ENCODE measurements around the gene PITHD1.
"Not testable (repeated sequence)": the region's sequence is repeated elsewhere in the genome, so short reads cannot be mapped to it uniquely, and the experiment has no call there.

PITHD1 gene

GRCh38 chr1:23777979-23778814 is at the start of gene PITHD1:
Gene PITHD1, plus strand, starts transcription at chr1:23778418. Its CDS starts 98 bp downstream, at chr1:23778516.
- DNase-seq: peak in 52 of 56 donors; percentile 36 to 85 (median 74)

- DNase-seq: no peak
Observed at GRCh38 chr1:23732363-23733224, 45.6 kb upstream of the PITHD1 start.

GRCh38 chr1:23733281-23733680 is 44.9 kb upstream of the PITHD1 start:
- not testable (repeated sequence) for DNase-seq

GRCh38 chr1:23736437-23737134 is 41.6 kb upstream of the PITHD1 start:
- DNase-seq: no peak

GRCh38 chr1:23741609-23742008 is 36.6 kb upstream of the PITHD1 start:
- no peak for DNase-seq

GRCh38 chr1:23742670-23743286 is 35.4 kb upstream of the PITHD1 start:
- DNase-seq: peak in 7 of 56 donors; percentile 23 to 56 (median 51)

GRCh38 chr1:23743287-23744152 is 34.7 kb upstream of the PITHD1 start, which contains the start of gene ELOA:
Gene ELOA, plus strand, starts transcription at chr1:23743471. Its CDS starts 33 bp downstream, at chr1:23743504.
- DNase-seq: peak in 53 of 56 donors; percentile 20 to 84 (median 55)

- DNase-seq: no peak
Observed at GRCh38 chr1:23745515-23745914, 32.7 kb upstream of the PITHD1 start.

GRCh38 chr1:23748016-23748415 is 30.2 kb upstream of the PITHD1 start:
- no peak for DNase-seq

GRCh38 chr1:23751050-23751814 is 27.0 kb upstream of the PITHD1 start:
- peak in 1 of 56 donors; percentile 6 for DNase-seq

GRCh38 chr1:23751815-23752200 is 26.4 kb upstream of the PITHD1 start:
- DNase-seq: no peak

- no peak for DNase-seq
Observed at GRCh38 chr1:23752909-23753308, 25.3 kb upstream of the PITHD1 start.

GRCh38 chr1:23756676-23757075 is 21.5 kb upstream of the PITHD1 start:
- no peak for DNase-seq

GRCh38 chr1:23757812-23758211 is 20.4 kb upstream of the PITHD1 start:
- DNase-seq: no peak

- DNase-seq: peak in 35 of 56 donors; percentile 2 to 57 (median 26)
Observed at GRCh38 chr1:23759277-23759676, 18.9 kb upstream of the PITHD1 start.

GRCh38 chr1:23763041-23763577 is 15.1 kb upstream of the PITHD1 start:
- no peak for DNase-seq

GRCh38 chr1:23768733-23769132 is 9.5 kb upstream of the PITHD1 start:
- DNase-seq: no peak

GRCh38 chr1:23772049-23772853 is 6.0 kb upstream of the PITHD1 start:
- peak in 52 of 56 donors; percentile 8 to 91 (median 56) for DNase-seq

Data from nucleus accumbens (tissue), 56 donors.